ENCODE data around the gene TAS2R60.

GRCh38 chr7:143455491-143455890 lies 12.2 kb downstream of the TAS2R60 start:
- TF ChIP-seq TAF1 (IDR thresholded peaks at IDR 0.05; ENCODE audit: low read depth): no peak
- TF ChIP-seq CTCF (IDR thresholded peaks at IDR 0.05; ENCODE audit: poor library complexity, severe bottlenecking): no peak
